Measurements from ENCODE around the gene ISM2. TPM values are rescaled to one million over a fixed set of nuclear protein-coding genes. Genes with fewer than 3 reads are reported as not detected.

The ISM2 gene
- total and polyA plus RNA-seq, 10 of the 15 experiments (the other 5 are each of a cell fraction or from before 2014, with no cell fraction given): 0.03 TPM; not detected in 9

DNA sequence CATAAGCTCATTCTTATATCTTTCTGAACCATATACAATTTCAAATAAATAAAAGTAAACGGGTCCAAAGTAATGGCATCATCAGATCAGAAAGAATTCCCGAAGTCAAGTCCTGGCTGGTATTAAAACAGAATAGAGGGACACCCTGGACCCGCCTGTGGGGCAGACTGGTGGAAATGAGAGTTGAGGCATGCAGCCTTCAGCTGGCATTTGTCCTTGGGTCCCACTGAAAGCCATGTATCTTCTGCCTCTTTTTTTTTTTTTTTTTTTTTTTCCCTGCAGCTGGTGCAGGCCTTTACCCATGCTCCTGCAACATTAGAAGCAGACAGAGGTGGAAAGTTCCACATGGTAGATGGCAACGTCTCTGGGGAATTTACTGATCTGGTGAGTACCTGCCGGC, 30.8 kb downstream of the ISM2 start:
- ChIA-PET RAD21 (ENCODE audit: unreplicated experiment) (interaction anchor here (0.7 kb wide), 1 partner anchor 156 kb away, joined by 5 read pairs; no protein-coding TSS in a partner anchor), SMC1A (ENCODE audit: uncharacterized antibody, unreplicated experiment) (interaction anchor here (2.8 kb wide), 1 partner anchor 8 kb away, joined by 12 read pairs; no protein-coding TSS in a partner anchor), CTCF (interaction anchor here (0.6 to 2.8 kb wide), 2 partner anchors 9 to 335 kb away, joined by 3 to 26 read pairs; no protein-coding TSS in a partner anchor), POLR2A (interaction anchor here (0.6 to 1.2 kb wide), 9 partner anchors 9 to 396 kb away, joined by 3 to 12 read pairs (median 5); no protein-coding TSS in a partner anchor)
- no peaks in the 10 kb centered on the region for H3K79me2 ChIP-seq (ENCODE audit: control insufficient read depth, insufficient read depth, low read length)
- intact Hi-C loops (cut with micrococcal nuclease; ENCODE audit: unreplicated experiment) (no loop called here), in situ Hi-C loops (cut with MboI) (no loop called here)
- no peak for DNase-seq (ENCODE audit: low read depth, low spot score)
- no peak overlapping the region for H3K4me2 ChIP-seq (ENCODE audit: control insufficient read depth, insufficient read depth)
- no peak for ATAC-seq
- no peak overlapping the region for H3K4me3 ChIP-seq
- FAIRE-seq: no peak
- BruUV-seq (replicated peaks): no TSS peak
- H3K9ac ChIP-seq (ENCODE audit: control insufficient read depth, insufficient read depth, low read length): no peak overlapping the region
- no peaks in the 10 kb centered on the region for H3K9me3 ChIP-seq (replicated peaks; ENCODE audit: control insufficient read depth, insufficient read depth, low read length)
- no peaks in the 10 kb centered on the region for H3K4me1 ChIP-seq (ENCODE audit: control insufficient read depth, insufficient read depth, low read length)
- H3K27me3 ChIP-seq (replicated peaks in 1 of 2; ENCODE audit: control insufficient read depth in 2 of 2, insufficient read depth in 2 of 2, low read length in 1 of 2): no peaks in the 10 kb centered on the region
- no peaks in the 10 kb centered on the region for H4K20me1 ChIP-seq (ENCODE audit: control insufficient read depth, insufficient read depth)
- H2AFZ ChIP-seq (ENCODE audit: control insufficient read depth, low read depth, low read length): no peak overlapping the region
- 70% methylated on average over 5 of the region's 5 CpGs for WGBS (ENCODE audit: insufficient coverage, insufficient replicate concordance, low lambda C conversion rate, missing lambda C conversion rate)
- no peak overlapping the region for H3K27ac ChIP-seq (ENCODE audit: control insufficient read depth, insufficient read depth)
- peaks cover 12 to 38% of the 10 kb centered on the region in 2 experiments for H3K36me3 ChIP-seq (ENCODE audit: control insufficient read depth in 2 of 2, insufficient read depth in 2 of 2, low read length in 1 of 2)
- no peak for TF ChIP-seq BHLHE40 (IDR thresholded peaks at IDR 0.05; ENCODE audit: borderline replicate concordance in 1 of 2, low read depth in 2 of 2, low read length in 1 of 2)
- no peak for TF ChIP-seq ESRRA (IDR thresholded peaks at IDR 0.05; ENCODE audit: low read length)
- TF ChIP-seq ZNF24 (IDR thresholded peaks at IDR 0.05): no peak
- TF ChIP-seq, protein P1, sequence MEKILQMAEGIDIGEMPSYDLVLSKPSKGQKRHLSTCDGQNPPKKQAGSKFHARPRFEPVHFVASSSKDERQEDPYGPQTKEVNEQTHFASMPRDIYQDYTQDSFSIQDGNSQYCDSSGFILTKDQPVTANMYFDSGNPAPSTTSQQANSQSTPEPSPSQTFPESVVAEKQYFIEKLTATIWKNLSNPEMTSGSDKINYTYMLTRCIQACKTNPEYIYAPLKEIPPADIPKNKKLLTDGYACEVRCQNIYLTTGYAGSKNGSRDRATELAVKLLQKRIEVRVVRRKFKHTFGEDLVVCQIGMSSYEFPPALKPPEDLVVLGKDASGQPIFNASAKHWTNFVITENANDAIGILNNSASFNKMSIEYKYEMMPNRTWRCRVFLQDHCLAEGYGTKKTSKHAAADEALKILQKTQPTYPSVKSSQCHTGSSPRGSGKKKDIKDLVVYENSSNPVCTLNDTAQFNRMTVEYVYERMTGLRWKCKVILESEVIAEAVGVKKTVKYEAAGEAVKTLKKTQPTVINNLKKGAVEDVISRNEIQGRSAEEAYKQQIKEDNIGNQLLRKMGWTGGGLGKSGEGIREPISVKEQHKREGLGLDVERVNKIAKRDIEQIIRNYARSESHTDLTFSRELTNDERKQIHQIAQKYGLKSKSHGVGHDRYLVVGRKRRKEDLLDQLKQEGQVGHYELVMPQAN (conservative IDR thresholded peaks at IDR 0.05): no peak
- TF ChIP-seq, protein P2, sequence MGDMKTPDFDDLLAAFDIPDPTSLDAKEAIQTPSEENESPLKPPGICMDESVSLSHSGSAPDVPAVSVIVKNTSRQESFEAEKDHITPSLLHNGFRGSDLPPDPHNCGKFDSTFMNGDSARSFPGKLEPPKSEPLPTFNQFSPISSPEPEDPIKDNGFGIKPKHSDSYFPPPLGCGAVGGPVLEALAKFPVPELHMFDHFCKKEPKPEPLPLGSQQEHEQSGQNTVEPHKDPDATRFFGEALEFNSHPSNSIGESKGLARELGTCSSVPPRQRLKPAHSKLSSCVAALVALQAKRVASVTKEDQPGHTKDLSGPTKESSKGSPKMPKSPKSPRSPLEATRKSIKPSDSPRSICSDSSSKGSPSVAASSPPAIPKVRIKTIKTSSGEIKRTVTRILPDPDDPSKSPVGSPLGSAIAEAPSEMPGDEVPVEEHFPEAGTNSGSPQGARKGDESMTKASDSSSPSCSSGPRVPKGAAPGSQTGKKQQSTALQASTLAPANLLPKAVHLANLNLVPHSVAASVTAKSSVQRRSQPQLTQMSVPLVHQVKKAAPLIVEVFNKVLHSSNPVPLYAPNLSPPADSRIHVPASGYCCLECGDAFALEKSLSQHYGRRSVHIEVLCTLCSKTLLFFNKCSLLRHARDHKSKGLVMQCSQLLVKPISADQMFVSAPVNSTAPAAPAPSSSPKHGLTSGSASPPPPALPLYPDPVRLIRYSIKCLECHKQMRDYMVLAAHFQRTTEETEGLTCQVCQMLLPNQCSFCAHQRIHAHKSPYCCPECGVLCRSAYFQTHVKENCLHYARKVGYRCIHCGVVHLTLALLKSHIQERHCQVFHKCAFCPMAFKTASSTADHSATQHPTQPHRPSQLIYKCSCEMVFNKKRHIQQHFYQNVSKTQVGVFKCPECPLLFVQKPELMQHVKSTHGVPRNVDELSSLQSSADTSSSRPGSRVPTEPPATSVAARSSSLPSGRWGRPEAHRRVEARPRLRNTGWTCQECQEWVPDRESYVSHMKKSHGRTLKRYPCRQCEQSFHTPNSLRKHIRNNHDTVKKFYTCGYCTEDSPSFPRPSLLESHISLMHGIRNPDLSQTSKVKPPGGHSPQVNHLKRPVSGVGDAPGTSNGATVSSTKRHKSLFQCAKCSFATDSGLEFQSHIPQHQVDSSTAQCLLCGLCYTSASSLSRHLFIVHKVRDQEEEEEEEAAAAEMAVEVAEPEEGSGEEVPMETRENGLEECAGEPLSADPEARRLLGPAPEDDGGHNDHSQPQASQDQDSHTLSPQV (IDR thresholded peaks at IDR 0.05): no peak
- no peak for TF ChIP-seq TARDBP (IDR thresholded peaks at IDR 0.05; ENCODE audit: borderline replicate concordance)
- TF ChIP-seq, protein P3, sequence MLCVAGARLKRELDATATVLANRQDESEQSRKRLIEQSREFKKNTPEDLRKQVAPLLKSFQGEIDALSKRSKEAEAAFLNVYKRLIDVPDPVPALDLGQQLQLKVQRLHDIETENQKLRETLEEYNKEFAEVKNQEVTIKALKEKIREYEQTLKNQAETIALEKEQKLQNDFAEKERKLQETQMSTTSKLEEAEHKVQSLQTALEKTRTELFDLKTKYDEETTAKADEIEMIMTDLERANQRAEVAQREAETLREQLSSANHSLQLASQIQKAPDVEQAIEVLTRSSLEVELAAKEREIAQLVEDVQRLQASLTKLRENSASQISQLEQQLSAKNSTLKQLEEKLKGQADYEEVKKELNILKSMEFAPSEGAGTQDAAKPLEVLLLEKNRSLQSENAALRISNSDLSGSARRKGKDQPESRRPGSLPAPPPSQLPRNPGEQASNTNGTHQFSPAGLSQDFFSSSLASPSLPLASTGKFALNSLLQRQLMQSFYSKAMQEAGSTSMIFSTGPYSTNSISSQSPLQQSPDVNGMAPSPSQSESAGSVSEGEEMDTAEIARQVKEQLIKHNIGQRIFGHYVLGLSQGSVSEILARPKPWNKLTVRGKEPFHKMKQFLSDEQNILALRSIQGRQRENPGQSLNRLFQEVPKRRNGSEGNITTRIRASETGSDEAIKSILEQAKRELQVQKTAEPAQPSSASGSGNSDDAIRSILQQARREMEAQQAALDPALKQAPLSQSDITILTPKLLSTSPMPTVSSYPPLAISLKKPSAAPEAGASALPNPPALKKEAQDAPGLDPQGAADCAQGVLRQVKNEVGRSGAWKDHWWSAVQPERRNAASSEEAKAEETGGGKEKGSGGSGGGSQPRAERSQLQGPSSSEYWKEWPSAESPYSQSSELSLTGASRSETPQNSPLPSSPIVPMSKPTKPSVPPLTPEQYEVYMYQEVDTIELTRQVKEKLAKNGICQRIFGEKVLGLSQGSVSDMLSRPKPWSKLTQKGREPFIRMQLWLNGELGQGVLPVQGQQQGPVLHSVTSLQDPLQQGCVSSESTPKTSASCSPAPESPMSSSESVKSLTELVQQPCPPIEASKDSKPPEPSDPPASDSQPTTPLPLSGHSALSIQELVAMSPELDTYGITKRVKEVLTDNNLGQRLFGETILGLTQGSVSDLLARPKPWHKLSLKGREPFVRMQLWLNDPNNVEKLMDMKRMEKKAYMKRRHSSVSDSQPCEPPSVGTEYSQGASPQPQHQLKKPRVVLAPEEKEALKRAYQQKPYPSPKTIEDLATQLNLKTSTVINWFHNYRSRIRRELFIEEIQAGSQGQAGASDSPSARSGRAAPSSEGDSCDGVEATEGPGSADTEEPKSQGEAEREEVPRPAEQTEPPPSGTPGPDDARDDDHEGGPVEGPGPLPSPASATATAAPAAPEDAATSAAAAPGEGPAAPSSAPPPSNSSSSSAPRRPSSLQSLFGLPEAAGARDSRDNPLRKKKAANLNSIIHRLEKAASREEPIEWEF (IDR thresholded peaks at IDR 0.05; ENCODE audit: insufficient replicate concordance, low read depth, low read length): no peak
- TF ChIP-seq ETV6 (conservative IDR thresholded peaks at IDR 0.05 in 1 of 2, IDR thresholded peaks at IDR 0.05 in 1 of 2; ENCODE audit: borderline replicate concordance in 1 of 2, low read depth in 1 of 2): no peak
- TF ChIP-seq WRNIP1 (IDR thresholded peaks at IDR 0.05; ENCODE audit: borderline replicate concordance, low read depth, low read length): no peak
- no peak for TF ChIP-seq FOXM1 (IDR thresholded peaks at IDR 0.05; ENCODE audit: low read depth, low read length)
- no peak for TF ChIP-seq LARP7 (IDR thresholded peaks at IDR 0.05)
- TF ChIP-seq NFYB (IDR thresholded peaks at IDR 0.05; ENCODE audit: insufficient read depth, low read depth, low read length): no peak
